Endothelial cell of umbilical vein (primary cell): ENCODE measurements around the gene TMC2. TPM values are rescaled to one million over a fixed set of nuclear protein-coding genes. Genes with fewer than 3 reads are reported as not detected.

Experiments
- BruUV-seq: library from RNA; stranded (reverse); fragments of 400-500 nt; replicated peaks from 2 replicates; lab custom pipeline; 2021; lab: Mats Ljungman, UMichigan
- CTCF ChIA-PET: fragments of 300-600, 350-600 bp; sonication (Branson Sonifier 250); formaldehyde crosslinking; loops from one replicate; lab custom pipeline; 2021; ENCODE audit warnings: antibody characterized with exemption, inconsistent platforms; lab: Charles Lee
- POLR2A ChIA-PET: fragments of 300-600, 350-600 bp; sonication (Branson Sonifier 250); formaldehyde crosslinking; loops from one replicate; lab custom pipeline; 2021; ENCODE audit warnings: antibody characterized with exemption, inconsistent platforms; lab: Charles Lee
- DNase-seq: peaks from one replicate; pipeline ENCODE4 v3.0.0-alpha.2; 2011; ENCODE audit warnings: low read depth, low spot score
- FAIRE-seq: peaks from 2 replicates; lab custom pipeline; 2011; peaks lifted over from hg19 to GRCh38; lab: Jason Lieb, UNC
- H2AFZ ChIP-seq: 2 replicates; pipeline ENCODE4 v1.6.0; 2012; ENCODE audit warnings: low read depth, low read length, control low read depth, inconsistent platforms
- H3K27ac ChIP-seq: 2 replicates; pipeline ENCODE4 v1.5.1; 2011; ENCODE audit warnings: low read depth, mild to moderate bottlenecking, control low read depth, low read length, moderate library complexity; ENCODE audit not compliant: insufficient read depth
- H3K27me3 ChIP-seq, 2 experiments: 2 replicates each; pipeline versions ENCODE4 v1.6.0 to v1.6.1; 2011; ENCODE audit warnings: low read length in 2 of 2, mixed read lengths in 1 of 2; ENCODE audit not compliant: control insufficient read depth in 2 of 2, insufficient read depth in 2 of 2
- H3K36me3 ChIP-seq, 2 experiments: 2 replicates in 1 of 2; 3 replicates in 1 of 2; pipeline ENCODE4 v1.5.1; 2011; ENCODE audit warnings: low read length in 2 of 2, mild to moderate bottlenecking in 1 of 2, moderate library complexity in 1 of 2; ENCODE audit not compliant: control insufficient read depth in 2 of 2, insufficient read depth in 2 of 2; ENCODE audit errors: extremely low read depth in 1 of 2
- H3K4me1 ChIP-seq: 3 replicates; pipeline ENCODE4 v1.5.1; 2011; ENCODE audit warnings: mild to moderate bottlenecking, low read length; ENCODE audit not compliant: control insufficient read depth, insufficient read depth; ENCODE audit errors: extremely low read depth
- H3K4me2 ChIP-seq: 2 replicates; pipeline ENCODE4 v1.6.1; 2011; ENCODE audit warnings: low read length, control low read depth, mixed read lengths; ENCODE audit not compliant: insufficient read depth
- H3K4me3 ChIP-seq, 3 experiments: fragments of 200-600 bp in 1 of 3; sonication (generic), shearing (Covaris generic) in 1 of 3; replicated peaks in 1 of 3; 2 replicates each; pipeline ENCODE4 v1.5.1; 2011 to 2016; ENCODE audit warnings: control low read depth in 3 of 3, low read length in 3 of 3, mild to moderate bottlenecking in 2 of 3, inconsistent platforms in 1 of 3, low read depth in 1 of 3, moderate library complexity in 1 of 3; ENCODE audit not compliant: insufficient read depth in 1 of 3
- H3K79me2 ChIP-seq: 2 replicates; pipeline ENCODE4 v1.6.0; 2012; ENCODE audit warnings: low read length, inconsistent platforms; ENCODE audit not compliant: control insufficient read depth, insufficient read depth
- H3K9ac ChIP-seq: replicated peaks from 2 replicates; pipeline ENCODE3; 2011; ENCODE audit warnings: low read length, control low read depth; ENCODE audit not compliant: insufficient read depth; ENCODE audit errors: extremely low read depth
- H3K9me1 ChIP-seq: replicated peaks from 3 replicates; pipeline ENCODE4 v1.6.0; 2011; ENCODE audit warnings: mild to moderate bottlenecking, low read length; ENCODE audit not compliant: control insufficient read depth, insufficient read depth; ENCODE audit errors: extremely low read depth
- H3K9me3 ChIP-seq: replicated peaks from 2 replicates; pipeline ENCODE4 v1.5.1; 2012; ENCODE audit warnings: low read length, inconsistent platforms; ENCODE audit not compliant: control insufficient read depth, insufficient read depth
- H4K20me1 ChIP-seq: replicated peaks from 2 replicates; pipeline ENCODE3; 2011; ENCODE audit warnings: mild to moderate bottlenecking, low read length; ENCODE audit not compliant: control insufficient read depth, insufficient read depth; ENCODE audit errors: extremely low read depth
- CTCF ChIP-seq, 2 donors: IDR thresholded peaks; 1 replicate in 1 of 2; 2 replicates in 1 of 2; pipeline ENCODE4 v1.5.1; 2011; ENCODE audit warnings: low read length in 2 of 2, mild to moderate bottlenecking in 2 of 2, moderate library complexity in 2 of 2, control low read depth in 1 of 2, inconsistent platforms in 1 of 2, low read depth in 1 of 2; ENCODE audit not compliant: insufficient read depth in 1 of 2; ENCODE audit errors: extremely low read depth in 1 of 2
- EZH2 ChIP-seq: IDR thresholded peaks from 2 replicates; pipeline ENCODE4 v1.6.1; 2012; ENCODE audit warnings: borderline replicate concordance, low read depth, mild to moderate bottlenecking, moderate library complexity, low read length, inconsistent platforms; ENCODE audit not compliant: severe bottlenecking
- FOS ChIP-seq: IDR thresholded peaks from 2 replicates; pipeline ENCODE4 v1.6.1; 2011; ENCODE audit warnings: mild to moderate bottlenecking, low read length, moderate library complexity, borderline replicate concordance; ENCODE audit not compliant: insufficient read depth
- GATA2 ChIP-seq: IDR thresholded peaks from 2 replicates; pipeline ENCODE4 v1.7.0; 2011; ENCODE audit warnings: low read depth, mild to moderate bottlenecking, moderate library complexity, mixed read lengths, low read length; ENCODE audit not compliant: insufficient read length, insufficient read depth
- JUN ChIP-seq: IDR thresholded peaks from 2 replicates; pipeline ENCODE4 v1.6.1; 2011; ENCODE audit warnings: borderline replicate concordance, low read depth; ENCODE audit not compliant: insufficient read length, insufficient read depth
- MAX ChIP-seq: IDR thresholded peaks from 2 replicates; pipeline ENCODE4 v1.6.1; 2011; ENCODE audit not compliant: insufficient read depth, insufficient read length
- MYC ChIP-seq: IDR thresholded peaks from one replicate; pipeline ENCODE4 v1.6.1; 2011; ENCODE audit warnings: mild to moderate bottlenecking, low read depth, low read length
- POLR2A ChIP-seq: IDR thresholded peaks from 2 replicates; pipeline ENCODE4 v1.6.1; 2012; ENCODE audit warnings: low read depth, mild to moderate bottlenecking, control low read depth, low read length
- POLR2AphosphoS5 ChIP-seq: IDR thresholded peaks from 2 replicates; pipeline ENCODE4 v1.6.1; 2012; ENCODE audit warnings: low read depth, mild to moderate bottlenecking, control low read depth, low read length, moderate library complexity; ENCODE audit not compliant: insufficient read depth
- dilution Hi-C: fragments of 300-500 bp; cut with MboI; formaldehyde crosslinking; loops from one replicate; pipeline ENCODE4 v1.15.0; 2019; ENCODE audit warnings: low sequenced_read_pairs; ENCODE audit not compliant: extremely low pct_ligation_motif_present
- intact Hi-C: fragments of 100-400 bp; cut with micrococcal nuclease; formaldehyde crosslinking; loops from one replicate; pipeline ENCODE4 v1.10.0; 2022
- polyA plus RNA-seq, 4 experiments: library from polyadenylated mRNA; depleted of rRNA in 3 of 4; stranded (reverse) in 3 of 4; unstranded in 1 of 4; fragments of >200 nt; gene quantifications; 2 replicates each; pipeline versions ENCODE4 v1.2.1 to v1.2.3, GENCODE V29; 2011 to 2012; ENCODE audit warnings: missing spikeins in 1 of 4
- total RNA-seq: library from RNA; stranded (reverse); gene quantifications from 2 replicates; pipeline ENCODE4 v1.2.3, GENCODE V29; 2021

TMC2 gene
- total and polyA plus RNA-seq, 2 donors (not counting 3 experiments of a cell fraction or from before 2014, with no cell fraction given), result not detected

GRCh38 chr20:2657241-2657640 is 120.9 kb downstream of the TMC2 start:
- H3K36me3 ChIP-seq, result peaks cover 33 to 57% of the 10 kb centered on the region in 2 experiments
- H3K9me3 ChIP-seq, result no peaks in the 10 kb centered on the region
- POLR2A ChIA-PET, result no interaction called here
- DNase-seq (no peak), FAIRE-seq (no peak)
- no peak overlapping the region for H2AFZ ChIP-seq
- no peaks in the 10 kb centered on the region for H3K9me1 ChIP-seq
- H3K79me2 ChIP-seq, result peaks cover 51% of the 10 kb centered on the region
- intact Hi-C loops, result loop anchor here (10.0 kb wide), 1 partner anchor 552 kb away; the partner anchor contains the start of gene STK35
- no peak overlapping the region for H3K4me2 ChIP-seq
- H3K9ac ChIP-seq, result no peak overlapping the region
- peaks cover 3% of the 10 kb centered on the region for H4K20me1 ChIP-seq
- CTCF ChIA-PET, result interaction anchor here (1.2 kb wide), 1 partner anchor 10 kb away, joined by 3 read pairs; no protein-coding TSS in a partner anchor
- dilution Hi-C loops, result no loop called here
- H3K27me3 ChIP-seq, result no peaks in the 10 kb centered on the region
- H3K4me1 ChIP-seq, result peaks cover 17% of the 10 kb centered on the region
- H3K27ac ChIP-seq, result no peak overlapping the region
- TF ChIP-seq GATA2, result no peak
- TF ChIP-seq POLR2A, result peak; percentile 52
- peak; percentile 43 for TF ChIP-seq POLR2AphosphoS5
- no TSS peak for BruUV-seq
- H3K4me3 ChIP-seq, result no peak overlapping the region

- Histone ChIP-seq H3K9ac (no peak overlapping the region), H4K20me1 (peaks cover 3% of the 10 kb centered on the region), H3K4me3 (no peak overlapping the region), H2AFZ (no peak overlapping the region), H3K79me2 (peaks cover 48% of the 10 kb centered on the region), H3K9me1 (no peaks in the 10 kb centered on the region), H3K9me3 (no peaks in the 10 kb centered on the region), H3K27me3 (no peaks in the 10 kb centered on the region), H3K27ac (no peak overlapping the region), H3K4me2 (no peak overlapping the region), H3K36me3 (peaks cover 33 to 57% of the 10 kb centered on the region in 2 experiments), H3K4me1 (peaks cover 17% of the 10 kb centered on the region)
- no TSS peak for BruUV-seq
- CTCF ChIA-PET, result no interaction called here
- POLR2A ChIA-PET, result no interaction called here
- dilution Hi-C loops, result no loop called here
- FAIRE-seq, result no peak
- intact Hi-C loops, result loop anchor here (10.0 kb wide), 1 partner anchor 553 kb away; the partner anchor contains the start of gene STK35
- no peak for DNase-seq
- TF ChIP-seq POLR2A (no peak), POLR2AphosphoS5 (no peak), CTCF (IDR thresholded peaks at IDR 0.05; ENCODE audit: extremely low read depth in 1 of 2, insufficient read depth in 1 of 2, low read depth in 1 of 2, low read length in 2 of 2) (no peak), JUN (no peak), MAX (no peak), GATA2 (no peak), EZH2 (no peak), MYC (no peak), FOS (no peak)
These were observed 121.3 kb downstream of the TMC2 start for GRCh38 chr20:2657674-2658073.
